DOHH2 (cell line): ENCODE measurements around the gene ZNF521.

Source experiments
- H3F3A ChIP-seq: fragments of 200-600 bp; sonication (generic), shearing (Covaris generic); 2 replicates; pipeline ENCODE4 v1.6.0; 2016; ENCODE audit warnings: antibody characterized with exemption, mild to moderate bottlenecking; ENCODE audit not compliant: control insufficient read depth, insufficient read depth
- H3K27ac ChIP-seq: fragments of 200-600 bp; sonication (generic); 2 replicates; pipeline ENCODE4 v1.5.1; 2014; ENCODE audit warnings: low read depth, mild to moderate bottlenecking, low read length, moderate library complexity
- H3K27me3 ChIP-seq: fragments of 200-600 bp; sonication (generic); 2 replicates; pipeline ENCODE4 v1.6.1; 2014; ENCODE audit warnings: mild to moderate bottlenecking, low read length, mixed read lengths; ENCODE audit not compliant: control insufficient read depth
- H3K36me3 ChIP-seq: fragments of 200-600 bp; sonication (generic); 2 replicates; pipeline ENCODE4 v1.6.1; 2014; ENCODE audit warnings: mild to moderate bottlenecking, low read length, moderate library complexity, mixed read lengths; ENCODE audit not compliant: control insufficient read depth
- H3K4me1 ChIP-seq: fragments of 200-600 bp; sonication (generic); 2 replicates; pipeline ENCODE4 v1.6.1; 2014; ENCODE audit warnings: mild to moderate bottlenecking, low read length, mixed read lengths; ENCODE audit not compliant: control insufficient read depth
- H3K4me2 ChIP-seq: fragments of 200-600 bp; sonication (generic); 2 replicates; pipeline ENCODE4 v1.6.0; 2014; ENCODE audit warnings: mild to moderate bottlenecking, low read length, moderate library complexity
- H3K4me3 ChIP-seq: fragments of 200-600 bp; sonication (generic); 2 replicates; pipeline ENCODE4 v1.5.1; 2014; ENCODE audit warnings: mild to moderate bottlenecking, low read length, mixed read lengths
- H3K79me2 ChIP-seq: fragments of 200-600 bp; sonication (generic); 2 replicates; pipeline ENCODE4 v1.6.1; 2014; ENCODE audit warnings: mild to moderate bottlenecking, low read length, mixed read lengths; ENCODE audit not compliant: control insufficient read depth
- H3K9me2 ChIP-seq: fragments of 200-600 bp; sonication (generic); replicated peaks from 2 replicates; pipeline ENCODE4 v1.6.1; 2014; ENCODE audit warnings: mild to moderate bottlenecking, low read length, mixed read lengths; ENCODE audit not compliant: control insufficient read depth
- H3K9me3 ChIP-seq: fragments of 200-600 bp; sonication (generic); 2 replicates; pipeline ENCODE4 v1.6.1; 2014; ENCODE audit warnings: antibody characterized with exemption, low read length, mixed read lengths; ENCODE audit not compliant: control insufficient read depth, insufficient read depth
- H4K20me1 ChIP-seq: fragments of 200-600 bp; sonication (generic); 2 replicates; pipeline ENCODE4 v1.6.0; 2014; ENCODE audit warnings: low read depth, mild to moderate bottlenecking, antibody characterized with exemption, low read length, moderate library complexity; ENCODE audit not compliant: control insufficient read depth, insufficient read depth
- EZH2phosphoT487 ChIP-seq: fragments of 200-600 bp; sonication (generic); IDR thresholded peaks from 2 replicates; pipeline ENCODE4 v1.6.1; 2017; ENCODE audit warnings: borderline replicate concordance, mild to moderate bottlenecking, antibody characterized with exemption, low read length, moderate library complexity, mixed read lengths
- TF ChIP-seq, protein P1 (sequence below): fragments of 200-600 bp; sonication (generic); IDR thresholded peaks from one replicate; pipeline ENCODE4 v1.5.1; 2014; ENCODE audit warnings: antibody characterized with exemption, mild to moderate bottlenecking, low read depth, low read length; ENCODE audit not compliant: poor library complexity, severe bottlenecking

Gene ZNF521

DNA sequence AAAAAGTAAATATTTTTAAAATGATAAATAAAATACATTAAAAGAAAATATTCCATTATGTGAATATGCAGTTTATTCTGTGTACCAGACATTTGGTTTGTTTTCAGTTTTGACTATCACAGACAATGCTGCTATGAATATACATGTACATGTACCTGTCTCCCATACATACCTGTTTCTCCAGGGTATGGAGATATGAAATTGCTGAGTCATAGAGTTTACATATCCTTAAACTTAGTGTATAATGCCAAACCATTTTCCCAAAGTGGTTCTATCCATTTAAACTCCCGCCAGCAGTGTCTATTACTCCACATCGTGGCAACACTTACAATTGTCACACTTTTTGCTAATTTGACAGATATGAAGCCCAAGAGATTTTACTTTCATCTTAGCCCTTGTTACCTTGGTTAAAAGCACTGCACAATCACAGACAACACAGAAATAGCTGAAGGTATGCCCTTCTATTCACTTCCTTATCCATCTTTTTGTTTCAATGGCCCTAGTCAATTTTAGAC lies 56.3 kb downstream of the ZNF521 start:
- H3K27ac ChIP-seq = no peak overlapping the region
- no peaks in the 10 kb centered on the region for H3K9me3 ChIP-seq
- no peaks in the 10 kb centered on the region for H4K20me1 ChIP-seq
- no peaks in the 10 kb centered on the region for H3K79me2 ChIP-seq
- H3F3A ChIP-seq = no peaks in the 10 kb centered on the region
- no peaks in the 10 kb centered on the region for H3K4me1 ChIP-seq
- no peaks in the 10 kb centered on the region for H3K36me3 ChIP-seq
- H3K9me2 ChIP-seq = no peaks in the 10 kb centered on the region
- no peaks in the 10 kb centered on the region; the same call in 1 of the 2 replicates for H3K27me3 ChIP-seq
- TF ChIP-seq, protein P1, sequence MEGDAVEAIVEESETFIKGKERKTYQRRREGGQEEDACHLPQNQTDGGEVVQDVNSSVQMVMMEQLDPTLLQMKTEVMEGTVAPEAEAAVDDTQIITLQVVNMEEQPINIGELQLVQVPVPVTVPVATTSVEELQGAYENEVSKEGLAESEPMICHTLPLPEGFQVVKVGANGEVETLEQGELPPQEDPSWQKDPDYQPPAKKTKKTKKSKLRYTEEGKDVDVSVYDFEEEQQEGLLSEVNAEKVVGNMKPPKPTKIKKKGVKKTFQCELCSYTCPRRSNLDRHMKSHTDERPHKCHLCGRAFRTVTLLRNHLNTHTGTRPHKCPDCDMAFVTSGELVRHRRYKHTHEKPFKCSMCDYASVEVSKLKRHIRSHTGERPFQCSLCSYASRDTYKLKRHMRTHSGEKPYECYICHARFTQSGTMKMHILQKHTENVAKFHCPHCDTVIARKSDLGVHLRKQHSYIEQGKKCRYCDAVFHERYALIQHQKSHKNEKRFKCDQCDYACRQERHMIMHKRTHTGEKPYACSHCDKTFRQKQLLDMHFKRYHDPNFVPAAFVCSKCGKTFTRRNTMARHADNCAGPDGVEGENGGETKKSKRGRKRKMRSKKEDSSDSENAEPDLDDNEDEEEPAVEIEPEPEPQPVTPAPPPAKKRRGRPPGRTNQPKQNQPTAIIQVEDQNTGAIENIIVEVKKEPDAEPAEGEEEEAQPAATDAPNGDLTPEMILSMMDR = no peak
- TF ChIP-seq EZH2phosphoT487 = no peak
- no peak overlapping the region for H3K4me3 ChIP-seq
- no peak overlapping the region for H3K4me2 ChIP-seq

DNA sequence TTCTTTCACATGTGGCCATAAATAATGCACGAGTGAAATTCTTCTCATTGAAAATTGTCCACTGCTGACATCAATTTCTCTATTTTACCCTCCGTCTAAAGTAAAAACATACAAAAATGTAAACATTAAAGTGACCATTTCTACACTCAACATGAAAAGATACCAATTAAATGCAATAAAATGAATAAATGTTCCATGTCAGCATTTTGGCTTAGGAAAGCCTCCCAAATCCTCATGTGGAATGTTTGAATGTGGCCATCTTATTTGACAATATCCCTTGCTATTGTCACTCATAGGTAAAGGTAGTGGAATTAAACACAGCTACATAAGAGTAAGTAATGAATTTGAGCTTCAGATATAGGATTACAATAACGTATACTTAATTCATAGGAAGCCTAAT lies 60.8 kb downstream of the ZNF521 start:
- no peak overlapping the region for H3K4me2 ChIP-seq
- H3K27me3 ChIP-seq = no peaks in the 10 kb centered on the region; the same call in 1 of the 2 replicates
- H3F3A ChIP-seq = no peaks in the 10 kb centered on the region
- no peaks in the 10 kb centered on the region for H3K4me1 ChIP-seq
- no peaks in the 10 kb centered on the region for H3K9me3 ChIP-seq
- TF ChIP-seq, protein P1 = no peak
- no peak for TF ChIP-seq EZH2phosphoT487
- no peaks in the 10 kb centered on the region for H3K9me2 ChIP-seq
- no peaks in the 10 kb centered on the region for H3K79me2 ChIP-seq
- no peaks in the 10 kb centered on the region for H4K20me1 ChIP-seq
- no peak overlapping the region for H3K27ac ChIP-seq
- no peaks in the 10 kb centered on the region for H3K36me3 ChIP-seq
- no peak overlapping the region for H3K4me3 ChIP-seq

DNA sequence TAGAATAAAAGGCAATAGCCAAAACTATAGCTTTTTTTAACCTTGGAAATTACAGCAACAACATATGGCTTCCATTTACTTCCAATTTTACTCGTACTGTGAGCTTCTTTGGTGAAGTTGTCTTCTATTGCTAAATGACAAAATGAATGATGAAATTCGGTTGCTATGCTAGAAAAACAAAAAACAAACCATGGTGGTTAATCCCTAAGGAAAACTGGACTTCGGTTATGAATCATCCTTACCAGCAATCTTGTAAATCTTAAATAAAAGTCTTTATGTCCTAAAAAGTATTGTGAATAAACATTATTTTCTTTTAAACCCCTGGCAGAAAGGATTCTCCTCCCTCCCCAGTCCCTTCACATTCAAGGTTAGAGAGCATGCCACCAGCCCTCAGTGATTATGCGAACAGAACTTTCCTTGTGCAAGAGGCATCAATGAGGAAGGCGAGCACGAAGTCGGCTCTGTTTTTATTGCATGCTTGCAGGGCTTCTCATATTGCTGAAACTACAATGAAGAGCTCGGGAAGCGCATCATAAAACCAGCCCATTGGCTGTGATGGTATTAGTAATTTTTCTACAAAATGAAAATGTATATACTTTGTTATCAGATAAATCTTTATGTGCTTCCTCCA lies 62.9 kb downstream of the ZNF521 start:
- Histone ChIP-seq H3K4me1 (no peaks in the 10 kb centered on the region), H3K79me2 (no peaks in the 10 kb centered on the region), H3K36me3 (no peaks in the 10 kb centered on the region), H3K4me2 (no peak overlapping the region), H3K9me2 (no peaks in the 10 kb centered on the region), H3K9me3 (no peaks in the 10 kb centered on the region), H3F3A (no peaks in the 10 kb centered on the region), H3K4me3 (no peak overlapping the region), H4K20me1 (no peaks in the 10 kb centered on the region), H3K27me3 (no peaks in the 10 kb centered on the region; the same call in 1 of the 2 replicates), H3K27ac (no peak overlapping the region)
- TF ChIP-seq EZH2phosphoT487 = no peak
- TF ChIP-seq, protein P1 = no peak
